Smooth muscle cell (in vitro differentiated cells): ENCODE data around the gene KLHL30. TPM values are rescaled to one million over a fixed set of nuclear protein-coding genes. Genes with fewer than 3 reads are reported as not detected.

ENCODE experiments used
- DNase-seq: peaks from one replicate; lab custom pipeline; 2025; ENCODE audit not compliant: unreplicated experiment; lab: John Stamatoyannopoulos, UW
- H2AFZ ChIP-seq: fragments of 200-600 bp; sonication (generic); 2 replicates; pipeline ENCODE4 v1.6.0; 2016; ENCODE audit warnings: antibody characterized with exemption, low read depth, mild to moderate bottlenecking
- H3F3A ChIP-seq: fragments of 200-600 bp; sonication (generic); 2 replicates; pipeline ENCODE4 v1.6.0; 2017; ENCODE audit warnings: antibody characterized with exemption, low read depth
- H3K27ac ChIP-seq: fragments of 200-600 bp; sonication (generic); 2 replicates; pipeline ENCODE4 v1.5.1; 2016; ENCODE audit warnings: low read depth, mild to moderate bottlenecking
- H3K27me3 ChIP-seq: fragments of 200-600 bp; sonication (generic); 2 replicates; pipeline ENCODE4 v1.6.1; 2016; ENCODE audit warnings: low read depth, mild to moderate bottlenecking
- H3K36me3 ChIP-seq: fragments of 200-600 bp; sonication (generic); 2 replicates; pipeline ENCODE4 v1.5.1; 2016; ENCODE audit warnings: low read depth
- H3K4me1 ChIP-seq: fragments of 200-600 bp; sonication (generic); 2 replicates; pipeline ENCODE4 v1.5.1; 2016; ENCODE audit warnings: low read depth
- H3K4me2 ChIP-seq: fragments of 200-600 bp; sonication (generic); 2 replicates; pipeline ENCODE4 v1.6.0; 2016; ENCODE audit warnings: mild to moderate bottlenecking
- H3K4me3 ChIP-seq: fragments of 200-600 bp; sonication (generic); 2 replicates; pipeline ENCODE4 v1.5.1; 2016; ENCODE audit warnings: mild to moderate bottlenecking
- H3K79me2 ChIP-seq: fragments of 200-600 bp; sonication (generic); 2 replicates; pipeline ENCODE4 v1.6.0; 2016; ENCODE audit warnings: low read depth, mild to moderate bottlenecking
- H3K9ac ChIP-seq: fragments of 200-600 bp; sonication (generic); 2 replicates; pipeline ENCODE4 v1.6.0; 2016; ENCODE audit warnings: low read depth
- H3K9me3 ChIP-seq: fragments of 200-600 bp; sonication (generic); replicated peaks from 2 replicates; pipeline ENCODE4 v1.5.1; 2016; ENCODE audit warnings: low read depth
- H4K20me1 ChIP-seq: fragments of 200-600 bp; sonication (generic); 2 replicates; pipeline ENCODE4 v1.6.0; 2016; ENCODE audit warnings: low read depth
- CTCF ChIP-seq: fragments of 200-600 bp; sonication (generic); IDR thresholded peaks from 2 replicates; pipeline ENCODE4 v1.5.1; 2017; ENCODE audit warnings: borderline replicate concordance, mild to moderate bottlenecking, antibody characterized with exemption; ENCODE audit not compliant: insufficient read depth, poor library complexity, severe bottlenecking
- WGBS: methylation state at CpG from one replicate; pipeline ENCODE4 v1.1.7; 2016; ENCODE audit warnings: low lambda C conversion rate; 5-methylcytosine and 5-hydroxymethylcytosine counted together
- polyA plus RNA-seq: library from polyadenylated mRNA; unstranded; fragments of >200 nt; fragmentation: Nextera tagmentation; extraction: Ambion mirVana; gene quantifications from 2 replicates; pipeline ENCODE4 v1.2.1, GENCODE V29; 2016
- total RNA-seq: library from RNA; depleted of rRNA; stranded (reverse); fragments of >200 nt; gene quantifications from 2 replicates; pipeline ENCODE4 v1.2.3, GENCODE V29; 2014

Gene KLHL30
- total and polyA plus RNA-seq, 2 experiments from 2014 or later = 0.31 TPM; not detected in 1

- H3K4me2 ChIP-seq = no peak overlapping the region
- peaks cover 5% of the 10 kb centered on the region for H3K4me1 ChIP-seq
- H3K79me2 ChIP-seq = no peaks in the 10 kb centered on the region
- no peak for DNase-seq
- no peak for TF ChIP-seq CTCF
- H3K4me3 ChIP-seq = no peak overlapping the region
- H3F3A ChIP-seq = no peaks in the 10 kb centered on the region
- H3K9me3 ChIP-seq = no peaks in the 10 kb centered on the region
- no peak overlapping the region for H3K9ac ChIP-seq
- H2AFZ ChIP-seq = no peak overlapping the region
- no peaks in the 10 kb centered on the region for H3K27me3 ChIP-seq
- H3K27ac ChIP-seq = no peak overlapping the region
- H3K36me3 ChIP-seq = no peaks in the 10 kb centered on the region
- 86% methylated on average over 10 of the region's 10 CpGs for WGBS
- H4K20me1 ChIP-seq = no peaks in the 10 kb centered on the region
Observed at GRCh38 chr2:238141541-238142318, 3.3 kb downstream of the KLHL30 start.

- Histone ChIP-seq H3K36me3 (no peaks in the 10 kb centered on the region), H3F3A (no peaks in the 10 kb centered on the region), H3K9me3 (no peaks in the 10 kb centered on the region), H2AFZ (no peak overlapping the region), H3K4me1 (peaks cover 5% of the 10 kb centered on the region), H3K79me2 (no peaks in the 10 kb centered on the region), H4K20me1 (no peaks in the 10 kb centered on the region), H3K27ac (no peak overlapping the region), H3K9ac (no peak overlapping the region), H3K4me3 (no peak overlapping the region), H3K4me2 (no peak overlapping the region), H3K27me3 (no peaks in the 10 kb centered on the region)
- TF ChIP-seq CTCF = no peak
- no peak for DNase-seq
- 94% methylated on average over 30 of the region's 30 CpGs for WGBS
Observed at GRCh38 chr2:238142382-238143205, 4.1 kb downstream of the KLHL30 start.

- Histone ChIP-seq H3K9ac (no peak overlapping the region), H3F3A (no peaks in the 10 kb centered on the region), H3K4me3 (no peak overlapping the region), H3K79me2 (no peaks in the 10 kb centered on the region), H4K20me1 (no peaks in the 10 kb centered on the region), H3K27ac (no peak overlapping the region), H3K36me3 (no peaks in the 10 kb centered on the region), H3K4me1 (peaks cover 5% of the 10 kb centered on the region), H2AFZ (no peak overlapping the region), H3K4me2 (peak overlapping the region; percentile 65), H3K9me3 (no peaks in the 10 kb centered on the region), H3K27me3 (no peaks in the 10 kb centered on the region)
- no peak for TF ChIP-seq CTCF
- no peak for DNase-seq
- WGBS = 69% methylated on average over 16 of the region's 20 CpGs
Observed at GRCh38 chr2:238143239-238143951, 4.9 kb downstream of the KLHL30 start.
